Epithelial cell of esophagus (primary cell): ENCODE results near the gene KRT13.

ENCODE experiments used
- DNase-seq: peaks from one replicate; pipeline ENCODE4 v3.0.0; 2010; ENCODE audit warnings: low read depth
- H3K4me3 ChIP-seq: 2 replicates; pipeline ENCODE4 v1.5.1; 2011; ENCODE audit warnings: mild to moderate bottlenecking, low read length, control low read depth
- TF ChIP-seq, protein P1 (sequence below): IDR thresholded peaks from 2 replicates; pipeline ENCODE4 v1.5.1; 2011; ENCODE audit warnings: low read depth, mild to moderate bottlenecking, low read length, control low read depth, inconsistent platforms; ENCODE audit not compliant: insufficient read depth; ENCODE audit errors: missing control alignments

The KRT13 gene

GRCh38 chr17:41480581-41480980 lies 24.8 kb downstream of the KRT13 start:
- TF ChIP-seq, protein P1, sequence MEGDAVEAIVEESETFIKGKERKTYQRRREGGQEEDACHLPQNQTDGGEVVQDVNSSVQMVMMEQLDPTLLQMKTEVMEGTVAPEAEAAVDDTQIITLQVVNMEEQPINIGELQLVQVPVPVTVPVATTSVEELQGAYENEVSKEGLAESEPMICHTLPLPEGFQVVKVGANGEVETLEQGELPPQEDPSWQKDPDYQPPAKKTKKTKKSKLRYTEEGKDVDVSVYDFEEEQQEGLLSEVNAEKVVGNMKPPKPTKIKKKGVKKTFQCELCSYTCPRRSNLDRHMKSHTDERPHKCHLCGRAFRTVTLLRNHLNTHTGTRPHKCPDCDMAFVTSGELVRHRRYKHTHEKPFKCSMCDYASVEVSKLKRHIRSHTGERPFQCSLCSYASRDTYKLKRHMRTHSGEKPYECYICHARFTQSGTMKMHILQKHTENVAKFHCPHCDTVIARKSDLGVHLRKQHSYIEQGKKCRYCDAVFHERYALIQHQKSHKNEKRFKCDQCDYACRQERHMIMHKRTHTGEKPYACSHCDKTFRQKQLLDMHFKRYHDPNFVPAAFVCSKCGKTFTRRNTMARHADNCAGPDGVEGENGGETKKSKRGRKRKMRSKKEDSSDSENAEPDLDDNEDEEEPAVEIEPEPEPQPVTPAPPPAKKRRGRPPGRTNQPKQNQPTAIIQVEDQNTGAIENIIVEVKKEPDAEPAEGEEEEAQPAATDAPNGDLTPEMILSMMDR = no peak
- no peak overlapping the region for H3K4me3 ChIP-seq
- DNase-seq = no peak

DNA sequence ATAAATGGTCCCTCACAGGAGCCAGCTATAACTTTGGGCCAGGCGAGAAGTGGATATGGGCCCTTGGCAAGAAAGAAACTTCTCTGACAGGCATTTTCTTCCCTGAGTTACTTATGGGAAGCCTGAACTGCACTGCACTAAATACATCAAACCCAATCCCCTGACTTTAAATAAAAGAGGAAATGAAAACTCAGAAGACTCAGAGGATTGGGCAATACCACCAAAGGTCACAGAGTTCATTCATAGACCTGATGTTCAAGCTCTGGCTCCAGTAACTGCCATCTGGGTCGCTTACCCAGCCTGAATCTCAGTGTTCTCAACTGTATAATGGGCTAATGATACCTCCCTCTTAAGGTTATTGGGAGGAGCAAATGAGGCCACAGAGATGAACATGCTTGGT lies 25.3 kb downstream of the KRT13 start:
- TF ChIP-seq, protein P1 = no peak
- DNase-seq = no peak
- no peak overlapping the region for H3K4me3 ChIP-seq

DNA sequence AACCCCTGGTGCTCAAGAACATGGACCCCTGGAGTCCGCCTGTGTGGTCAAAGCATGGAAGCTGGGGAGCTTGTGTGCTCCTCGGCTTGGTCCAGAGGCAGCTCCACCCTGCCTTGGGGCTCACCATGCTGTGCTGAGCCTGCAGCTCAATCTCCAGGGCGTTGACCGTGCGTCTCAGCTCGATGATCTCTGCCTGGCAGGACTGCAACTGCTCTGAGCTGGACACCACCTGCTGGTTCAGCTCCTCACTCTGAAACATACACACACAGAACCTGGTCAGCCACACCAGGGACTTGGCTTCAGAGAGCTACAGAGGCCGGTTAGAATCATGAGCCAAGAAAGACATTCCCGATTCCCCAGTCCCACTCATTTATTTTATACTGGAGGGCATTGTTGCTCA lies 27.2 kb downstream of the KRT13 start:
- no peak for DNase-seq
- TF ChIP-seq, protein P1 = no peak
- H3K4me3 ChIP-seq = no peak overlapping the region

DNA sequence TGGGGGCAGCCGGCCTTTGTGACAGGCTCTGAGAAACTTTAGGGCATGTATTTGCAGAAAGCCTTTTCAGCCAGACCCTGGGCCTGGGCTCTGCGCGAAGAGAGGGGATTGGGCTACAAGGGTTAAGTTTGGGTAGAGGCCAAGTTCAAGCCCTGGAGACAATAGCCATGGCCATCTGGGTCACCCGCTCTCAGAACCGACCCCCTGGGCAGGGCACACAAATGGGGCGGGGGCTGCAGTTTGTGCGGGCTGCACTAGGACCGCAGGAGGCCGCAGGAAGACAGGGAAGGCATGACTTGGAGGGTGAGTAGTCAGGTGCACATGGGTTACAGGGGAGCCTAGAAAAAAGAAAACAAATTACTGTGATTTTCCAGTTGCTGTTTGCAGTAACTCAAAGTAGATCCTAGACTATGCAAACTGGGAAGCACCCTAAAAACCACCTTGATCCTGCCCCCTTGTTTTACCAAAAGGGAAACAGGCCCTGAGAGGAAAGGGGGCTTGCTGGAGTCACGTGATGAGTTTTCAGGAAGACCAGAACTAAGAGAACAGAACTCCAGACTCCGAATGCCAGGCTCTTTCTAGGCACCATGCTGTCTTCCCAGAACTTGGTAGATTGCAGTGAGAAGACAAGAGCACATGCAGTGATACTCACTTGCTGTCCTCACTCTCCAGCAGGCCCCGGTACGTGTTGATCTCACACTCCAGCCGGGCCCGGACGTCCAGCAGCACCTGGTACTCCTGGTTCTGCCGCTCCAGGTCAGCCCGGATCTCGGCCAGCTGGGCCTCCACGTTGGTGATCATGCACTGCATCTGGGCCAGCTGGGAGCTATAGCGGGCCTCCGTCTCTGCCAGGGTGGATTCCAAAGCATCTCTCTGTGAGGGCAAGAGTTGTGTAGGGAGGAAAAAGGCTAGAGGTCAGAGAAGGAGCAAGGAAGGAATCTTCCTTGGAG lies 28.3 kb downstream of the KRT13 start:
- TF ChIP-seq, protein P1 = no peak
- DNase-seq = no peak
- no peak overlapping the region for H3K4me3 ChIP-seq

GRCh38 chr17:41475421-41475820 lies 30.0 kb downstream of the KRT13 start:
- DNase-seq = no peak
- H3K4me3 ChIP-seq = no peak overlapping the region
- TF ChIP-seq, protein P1 = no peak

- no peak for DNase-seq
- H3K4me3 ChIP-seq = no peak overlapping the region
- TF ChIP-seq, protein P1 = no peak
Measured at GRCh38 chr17:41474863-41475262, 30.5 kb downstream of the KRT13 start.

DNA sequence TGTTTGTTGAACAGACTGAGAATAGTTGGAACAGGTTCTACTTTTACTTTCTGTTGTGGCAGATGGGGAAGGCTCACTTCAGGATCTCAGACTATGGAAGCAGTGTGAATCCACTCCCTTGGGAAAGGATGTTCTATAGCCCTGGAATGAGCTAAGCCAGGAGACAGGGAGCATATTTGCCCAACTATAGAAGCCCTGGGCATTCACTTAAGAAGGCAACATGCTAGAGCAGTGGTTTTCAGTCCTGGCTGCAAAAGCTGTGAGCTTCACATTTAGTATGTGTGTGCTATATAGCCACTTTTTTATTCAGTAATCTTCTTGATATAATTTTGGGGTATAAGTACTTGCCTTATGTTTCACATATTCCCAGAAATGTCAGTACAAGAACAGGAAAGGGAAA lies 37.1 kb downstream of the KRT13 start:
- no peak for DNase-seq
- no peak overlapping the region for H3K4me3 ChIP-seq
- TF ChIP-seq, protein P1 = no peak
